ENCODE results near the gene RCCD1. TPM values are rescaled to one million over a fixed set of nuclear protein-coding genes. Genes with fewer than 3 reads are reported as not detected.

Gene RCCD1
- total and polyA plus RNA-seq, 2 donors, result 5.0 to 11.0 TPM

- Histone ChIP-seq H3K27me3 (ENCODE audit: control insufficient read depth in 2 of 2, insufficient read depth in 1 of 2, low read length in 1 of 2) (no peaks in the 10 kb centered on the region), H3K4me3 (ENCODE audit: low read length in 2 of 2) (no peak overlapping the region), H3K36me3 (ENCODE audit: control insufficient read depth in 2 of 2, insufficient read depth in 2 of 2, low read length in 1 of 2) (peaks cover 51 to 69% of the 10 kb centered on the region in 2 donors), H3K9me3 (ENCODE audit: control insufficient read depth in 2 of 2, insufficient read depth in 1 of 2, low read length in 1 of 2) (no peaks in the 10 kb centered on the region), H3K27ac (ENCODE audit: low read depth in 1 of 2, low read length in 1 of 2) (no peak overlapping the region), H3K4me1 (ENCODE audit: control insufficient read depth in 2 of 2, insufficient read depth in 2 of 2, low read length in 2 of 2) (no peaks in the 10 kb centered on the region)
- WGBS, result 98% methylated on average over 5 of the region's 5 CpGs
- no peak for DNase-seq (ENCODE audit: low read depth in 6 of 9, low spot score in 9 of 9)
Observed at GRCh38 chr15:90967206-90967605, 12.5 kb downstream of the RCCD1 start.

GRCh38 chr15:90968434-90968833, 13.8 kb downstream of the RCCD1 start:
- H3K27me3 ChIP-seq (ENCODE audit: control insufficient read depth in 2 of 2, insufficient read depth in 1 of 2, low read length in 1 of 2), result no peaks in the 10 kb centered on the region
- peaks cover 56 to 70% of the 10 kb centered on the region in 2 donors for H3K36me3 ChIP-seq (ENCODE audit: control insufficient read depth in 2 of 2, insufficient read depth in 2 of 2, low read length in 1 of 2)
- no peak overlapping the region for H3K27ac ChIP-seq (ENCODE audit: low read depth in 1 of 2, low read length in 1 of 2)
- no peaks in the 10 kb centered on the region for H3K9me3 ChIP-seq (ENCODE audit: control insufficient read depth in 2 of 2, insufficient read depth in 1 of 2, low read length in 1 of 2)
- no peak overlapping the region for H3K4me3 ChIP-seq (ENCODE audit: low read length in 2 of 2)
- 96% methylated on average over 1 of the region's 1 CpG for WGBS
- DNase-seq (ENCODE audit: low read depth in 6 of 9, low spot score in 9 of 9), result no peak
- no peaks in the 10 kb centered on the region for H3K4me1 ChIP-seq (ENCODE audit: control insufficient read depth in 2 of 2, insufficient read depth in 2 of 2, low read length in 2 of 2)

GRCh38 chr15:90970274-90970673, 15.6 kb downstream of the RCCD1 start:
- Histone ChIP-seq H3K27ac (ENCODE audit: low read depth in 1 of 2, low read length in 1 of 2) (no peak overlapping the region), H3K27me3 (ENCODE audit: control insufficient read depth in 2 of 2, insufficient read depth in 1 of 2, low read length in 1 of 2) (no peaks in the 10 kb centered on the region), H3K4me3 (ENCODE audit: low read length in 2 of 2) (no peak overlapping the region), H3K9me3 (ENCODE audit: control insufficient read depth in 2 of 2, insufficient read depth in 1 of 2, low read length in 1 of 2) (no peaks in the 10 kb centered on the region), H3K4me1 (ENCODE audit: control insufficient read depth in 2 of 2, insufficient read depth in 2 of 2, low read length in 2 of 2) (no peaks in the 10 kb centered on the region), H3K36me3 (ENCODE audit: control insufficient read depth in 2 of 2, insufficient read depth in 2 of 2, low read length in 1 of 2) (peaks cover 64 to 79% of the 10 kb centered on the region in 2 donors)
- 97% methylated on average over 7 of the region's 7 CpGs for WGBS
- no peak for DNase-seq (ENCODE audit: low read depth in 6 of 9, low spot score in 9 of 9)

- Histone ChIP-seq H3K9me3 (ENCODE audit: control insufficient read depth in 2 of 2, insufficient read depth in 1 of 2, low read length in 1 of 2) (no peaks in the 10 kb centered on the region), H3K4me1 (ENCODE audit: control insufficient read depth in 2 of 2, insufficient read depth in 2 of 2, low read length in 2 of 2) (no peaks in the 10 kb centered on the region), H3K27me3 (ENCODE audit: control insufficient read depth in 2 of 2, insufficient read depth in 1 of 2, low read length in 1 of 2) (no peaks in the 10 kb centered on the region), H3K27ac (ENCODE audit: low read depth in 1 of 2, low read length in 1 of 2) (no peak overlapping the region), H3K4me3 (ENCODE audit: low read length in 2 of 2) (no peak overlapping the region), H3K36me3 (ENCODE audit: control insufficient read depth in 2 of 2, insufficient read depth in 2 of 2, low read length in 1 of 2) (peaks cover 62 to 84% of the 10 kb centered on the region in 2 donors)
- WGBS, result 97% methylated on average over 5 of the region's 5 CpGs
- no peak for DNase-seq (ENCODE audit: low read depth in 6 of 9, low spot score in 9 of 9)
Observed at GRCh38 chr15:90972133-90972532, 17.4 kb downstream of the RCCD1 start.

GRCh38 chr15:90974216-90974615, 19.5 kb downstream of the RCCD1 start:
- 99% methylated on average over 21 of the region's 21 CpGs for WGBS
- Histone ChIP-seq H3K4me1 (ENCODE audit: control insufficient read depth in 2 of 2, insufficient read depth in 2 of 2, low read length in 2 of 2) (no peaks in the 10 kb centered on the region), H3K36me3 (ENCODE audit: control insufficient read depth in 2 of 2, insufficient read depth in 2 of 2, low read length in 1 of 2) (peaks cover 57 to 80% of the 10 kb centered on the region in 2 donors)

GRCh38 chr15:90979582-90979981, 24.9 kb downstream of the RCCD1 start:
- no peak overlapping the region for H3K4me3 ChIP-seq (ENCODE audit: low read length in 2 of 2)
- no peak overlapping the region for H3K27ac ChIP-seq (ENCODE audit: low read depth in 1 of 2, low read length in 1 of 2)
- H3K4me1 ChIP-seq (ENCODE audit: control insufficient read depth in 2 of 2, insufficient read depth in 2 of 2, low read length in 2 of 2), result no peaks in the 10 kb centered on the region
- no peaks in the 10 kb centered on the region for H3K9me3 ChIP-seq (ENCODE audit: control insufficient read depth in 2 of 2, insufficient read depth in 1 of 2, low read length in 1 of 2)
- H3K27me3 ChIP-seq (ENCODE audit: control insufficient read depth in 2 of 2, insufficient read depth in 1 of 2, low read length in 1 of 2), result no peaks in the 10 kb centered on the region
- DNase-seq (ENCODE audit: low read depth in 6 of 9, low spot score in 9 of 9), result no peak
- peaks cover 60 to 91% of the 10 kb centered on the region in 2 donors for H3K36me3 ChIP-seq (ENCODE audit: control insufficient read depth in 2 of 2, insufficient read depth in 2 of 2, low read length in 1 of 2)
- WGBS, result 90% methylated on average over 1 of the region's 1 CpG

More at GRCh38 chr15:90974216-90974615, 19.5 kb downstream of the RCCD1 start:
- Histone ChIP-seq H3K4me3 (ENCODE audit: low read length in 2 of 2) (no peak overlapping the region), H3K27me3 (ENCODE audit: control insufficient read depth in 2 of 2, insufficient read depth in 1 of 2, low read length in 1 of 2) (no peaks in the 10 kb centered on the region), H3K9me3 (ENCODE audit: control insufficient read depth in 2 of 2, insufficient read depth in 1 of 2, low read length in 1 of 2) (no peaks in the 10 kb centered on the region), H3K27ac (ENCODE audit: low read depth in 1 of 2, low read length in 1 of 2) (no peak overlapping the region)
- DNase-seq (ENCODE audit: low read depth in 6 of 9, low spot score in 9 of 9), result no peak

GRCh38 chr15:90981681-90982080, 27.0 kb downstream of the RCCD1 start:
- Histone ChIP-seq H3K9me3 (ENCODE audit: control insufficient read depth in 2 of 2, insufficient read depth in 1 of 2, low read length in 1 of 2) (no peaks in the 10 kb centered on the region), H3K36me3 (ENCODE audit: control insufficient read depth in 2 of 2, insufficient read depth in 2 of 2, low read length in 1 of 2) (peaks cover 51 to 79% of the 10 kb centered on the region in 2 donors), H3K4me3 (ENCODE audit: low read length in 2 of 2) (no peak overlapping the region), H3K27me3 (ENCODE audit: control insufficient read depth in 2 of 2, insufficient read depth in 1 of 2, low read length in 1 of 2) (no peaks in the 10 kb centered on the region), H3K27ac (ENCODE audit: low read depth in 1 of 2, low read length in 1 of 2) (no peak overlapping the region), H3K4me1 (ENCODE audit: control insufficient read depth in 2 of 2, insufficient read depth in 2 of 2, low read length in 2 of 2) (no peaks in the 10 kb centered on the region)
- DNase-seq (ENCODE audit: low read depth in 6 of 9, low spot score in 9 of 9), result no peak
- 98% methylated on average over 6 of the region's 6 CpGs for WGBS

GRCh38 chr15:90982135-90982534, 27.5 kb downstream of the RCCD1 start:
- Histone ChIP-seq H3K27ac (ENCODE audit: low read depth in 1 of 2, low read length in 1 of 2) (no peak overlapping the region), H3K4me3 (ENCODE audit: low read length in 2 of 2) (no peak overlapping the region), H3K4me1 (ENCODE audit: control insufficient read depth in 2 of 2, insufficient read depth in 2 of 2, low read length in 2 of 2) (peaks cover 0 to 3% of the 10 kb centered on the region in 2 donors), H3K36me3 (ENCODE audit: control insufficient read depth in 2 of 2, insufficient read depth in 2 of 2, low read length in 1 of 2) (peaks cover 51 to 75% of the 10 kb centered on the region in 2 donors), H3K9me3 (ENCODE audit: control insufficient read depth in 2 of 2, insufficient read depth in 1 of 2, low read length in 1 of 2) (no peaks in the 10 kb centered on the region), H3K27me3 (ENCODE audit: control insufficient read depth in 2 of 2, insufficient read depth in 1 of 2, low read length in 1 of 2) (no peaks in the 10 kb centered on the region)
- 99% methylated on average over 5 of the region's 5 CpGs for WGBS
- no peak for DNase-seq (ENCODE audit: low read depth in 6 of 9, low spot score in 9 of 9)

GRCh38 chr15:90986790-90987507, 32.3 kb downstream of the RCCD1 start:
- 92% methylated on average over 11 of the region's 11 CpGs for whole genome bisulfite sequencing
- Histone ChIP-seq H3K9me3 (ENCODE audit: control insufficient read depth in 2 of 2, insufficient read depth in 1 of 2, low read length in 1 of 2) (no peaks in the 10 kb centered on the region), H3K4me3 (ENCODE audit: low read length in 2 of 2) (no peak overlapping the region), H3K27ac (ENCODE audit: low read depth in 1 of 2, low read length in 1 of 2) (no peak overlapping the region), H3K27me3 (ENCODE audit: control insufficient read depth in 2 of 2, insufficient read depth in 1 of 2, low read length in 1 of 2) (no peaks in the 10 kb centered on the region), H3K36me3 (ENCODE audit: control insufficient read depth in 2 of 2, insufficient read depth in 2 of 2, low read length in 1 of 2) (peaks cover 19 to 35% of the 10 kb centered on the region in 2 donors), H3K4me1 (ENCODE audit: control insufficient read depth in 2 of 2, insufficient read depth in 2 of 2, low read length in 2 of 2) (peaks cover 2 to 20% of the 10 kb centered on the region in 2 donors)
- DNase-seq (ENCODE audit: low read depth in 6 of 9, low spot score in 9 of 9), result peak in 1 of 9 donors; percentile 6

Data from thymus (tissue), 11 donors.